Mucosa of stomach (tissue), 1 donor: ENCODE data around the gene YBEY.

ENCODE experiments used
- H3K27me3 ChIP-seq: one replicate; pipeline ENCODE4 v1.7.0; 2013; ENCODE audit warnings: mild to moderate bottlenecking, low read length; ENCODE audit not compliant: control insufficient read depth, insufficient read depth
- H3K36me3 ChIP-seq: one replicate; pipeline ENCODE4 v1.7.0; 2013; ENCODE audit warnings: low read length; ENCODE audit not compliant: control insufficient read depth, insufficient read depth
- H3K4me1 ChIP-seq: one replicate; pipeline ENCODE4 v1.7.0; 2013; ENCODE audit warnings: mild to moderate bottlenecking, low read length; ENCODE audit not compliant: control insufficient read depth, insufficient read depth
- H3K4me3 ChIP-seq: one replicate; pipeline ENCODE4 v1.7.0; 2013; ENCODE audit warnings: low read length
- H3K9ac ChIP-seq: one replicate; pipeline ENCODE4 v1.7.0; 2013; ENCODE audit warnings: mild to moderate bottlenecking, low read length, moderate library complexity
- H3K9me3 ChIP-seq: one replicate; pipeline ENCODE4 v1.7.0; 2013; ENCODE audit warnings: mild to moderate bottlenecking, low read length, moderate library complexity; ENCODE audit not compliant: control insufficient read depth
- donor health status: Pancreatic carcinoma.

Gene YBEY

GRCh38 chr21:46312949-46313348 lies 26.8 kb downstream of the YBEY start:
- Histone ChIP-seq H3K9me3 (no peaks in the 10 kb centered on the region), H3K36me3 (no peaks in the 10 kb centered on the region), H3K4me3 (no peak overlapping the region), H3K27me3 (no peaks in the 10 kb centered on the region), H3K4me1 (peaks cover 3% of the 10 kb centered on the region), H3K9ac (no peak overlapping the region)

GRCh38 chr21:46314441-46315020 lies 28.4 kb downstream of the YBEY start:
- H3K36me3 ChIP-seq, result no peaks in the 10 kb centered on the region
- no peak overlapping the region for H3K9ac ChIP-seq
- peaks cover 12% of the 10 kb centered on the region for H3K4me1 ChIP-seq
- H3K4me3 ChIP-seq, result no peak overlapping the region
- no peaks in the 10 kb centered on the region for H3K9me3 ChIP-seq
- H3K27me3 ChIP-seq, result no peaks in the 10 kb centered on the region

GRCh38 chr21:46316708-46317324 lies 30.7 kb downstream of the YBEY start:
- H3K9me3 ChIP-seq, result no peaks in the 10 kb centered on the region
- no peaks in the 10 kb centered on the region for H3K36me3 ChIP-seq
- peaks cover 13% of the 10 kb centered on the region for H3K4me1 ChIP-seq
- H3K27me3 ChIP-seq, result no peaks in the 10 kb centered on the region
- no peak overlapping the region for H3K9ac ChIP-seq
- H3K4me3 ChIP-seq, result no peak overlapping the region

- Histone ChIP-seq H3K4me3 (no peak overlapping the region), H3K36me3 (no peaks in the 10 kb centered on the region), H3K9me3 (no peaks in the 10 kb centered on the region), H3K9ac (peak overlapping the region; percentile 15), H3K4me1 (peaks cover 20% of the 10 kb centered on the region), H3K27me3 (no peaks in the 10 kb centered on the region)
Observed at GRCh38 chr21:46317710-46318463, 31.7 kb downstream of the YBEY start.

GRCh38 chr21:46318464-46318845 lies 32.3 kb downstream of the YBEY start:
- H3K9me3 ChIP-seq, result no peaks in the 10 kb centered on the region
- peaks cover 20% of the 10 kb centered on the region for H3K4me1 ChIP-seq
- no peaks in the 10 kb centered on the region for H3K27me3 ChIP-seq
- peak overlapping the region; percentile 15 for H3K9ac ChIP-seq
- no peak overlapping the region for H3K4me3 ChIP-seq
- H3K36me3 ChIP-seq, result no peaks in the 10 kb centered on the region

- Histone ChIP-seq H3K36me3 (no peaks in the 10 kb centered on the region), H3K4me1 (peaks cover 20% of the 10 kb centered on the region), H3K27me3 (no peaks in the 10 kb centered on the region), H3K9me3 (no peaks in the 10 kb centered on the region), H3K4me3 (no peak overlapping the region), H3K9ac (no peak overlapping the region)
Observed at GRCh38 chr21:46319186-46319585, 33.0 kb downstream of the YBEY start.

GRCh38 chr21:46320331-46320801 lies 34.2 kb downstream of the YBEY start:
- no peaks in the 10 kb centered on the region for H3K9me3 ChIP-seq

GRCh38 chr21:46322351-46323226 lies 36.4 kb downstream of the YBEY start:
- Histone ChIP-seq H3K9me3 (no peaks in the 10 kb centered on the region), H3K4me3 (peak overlapping the region; percentile 67), H3K9ac (peak overlapping the region; percentile 57), H3K36me3 (no peaks in the 10 kb centered on the region), H3K4me1 (peaks cover 20% of the 10 kb centered on the region), H3K27me3 (no peaks in the 10 kb centered on the region)

More at GRCh38 chr21:46320331-46320801, 34.2 kb downstream of the YBEY start:
- H3K36me3 ChIP-seq, result no peaks in the 10 kb centered on the region
- peaks cover 20% of the 10 kb centered on the region for H3K4me1 ChIP-seq
- H3K9ac ChIP-seq, result no peak overlapping the region
- H3K27me3 ChIP-seq, result no peaks in the 10 kb centered on the region
- H3K4me3 ChIP-seq, result no peak overlapping the region

- Histone ChIP-seq H3K27me3 (no peaks in the 10 kb centered on the region), H3K4me1 (peaks cover 13% of the 10 kb centered on the region), H3K36me3 (no peaks in the 10 kb centered on the region), H3K4me3 (peak overlapping the region; percentile 67), H3K9me3 (no peaks in the 10 kb centered on the region), H3K9ac (peak overlapping the region; percentile 57)
Observed at GRCh38 chr21:46323227-46323709, 37.1 kb downstream of the YBEY start.

GRCh38 chr21:46323710-46324389 lies 37.7 kb downstream of the YBEY start, which contains the start of the genes C21orf58 and PCNT:
Gene C21orf58 (minus strand): TSS chr21:46323870. CDS start chr21:46322738, 1,132 bp downstream.
Gene PCNT (plus strand): TSS chr21:46324156. CDS start chr21:46324229, 73 bp downstream.
- peak within 1 kb of the TSS; percentile 85 for H3K9ac ChIP-seq
- H3K4me3 ChIP-seq, result peak within 1 kb of the TSS; percentile 67
- H3K36me3 ChIP-seq, result no peaks in the 10 kb centered on the region
- no peaks in the 10 kb centered on the region for H3K27me3 ChIP-seq
- H3K9me3 ChIP-seq, result no peaks in the 10 kb centered on the region
- peaks cover 8% of the 10 kb centered on the region for H3K4me1 ChIP-seq
